Colonic mucosa (tissue), 4 donors: Measurements from ENCODE around the gene LCNL1. TPM values are rescaled to one million over a fixed set of nuclear protein-coding genes. Genes with fewer than 3 reads are reported as not detected.
A peak's percentile ranks its signal among the peaks of the same experiment; 100 is the strongest.

ENCODE experiments used
- DNase-seq: peaks from one replicate; pipeline ENCODE4 v3.0.0-alpha.2; 2020
- H3K27ac ChIP-seq: fragments of 200-600 bp; one replicate; pipeline ENCODE4 v1.8.0; 2021
- H3K27me3 ChIP-seq: fragments of 200-600 bp; one replicate; pipeline ENCODE4 v1.8.0; 2021
- H3K36me3 ChIP-seq: fragments of 200-600 bp; one replicate; pipeline ENCODE4 v1.8.0; 2021
- H3K4me1 ChIP-seq: fragments of 200-600 bp; one replicate; pipeline ENCODE4 v1.8.0; 2021; ENCODE audit warnings: mild to moderate bottlenecking
- H3K4me3 ChIP-seq: fragments of 200-600 bp; one replicate; pipeline ENCODE4 v1.8.0; 2021
- H3K9ac ChIP-seq, 2 donors: one replicate each; pipeline ENCODE4 v1.7.0; 2013; ENCODE audit warnings: control low read depth in 2 of 2, low read depth in 2 of 2, low read length in 2 of 2
- H3K9me3 ChIP-seq: fragments of 200-600 bp; one replicate; pipeline ENCODE4 v1.8.0; 2021
- intact Hi-C: fragments of 100-400 bp; cut with DNase I; formaldehyde crosslinking; loops from one replicate; pipeline ENCODE4 v1.14.1; 2022
- total RNA-seq, 2 donors: library from RNA; stranded (reverse); fragmentation: NEBNext Ultra II Directional in 1 of 2; extraction: Animal tissue kit (Norgen Biotek cat#: 25700) in 1 of 2; gene quantifications; one replicate each; pipeline ENCODE4 v1.2.1, GENCODE V29; 2021
- TF ChIP-seq, protein P1 (sequence below): fragments of 200-600 bp; IDR thresholded peaks from one replicate; pipeline ENCODE4 v1.8.0; 2022; ENCODE audit warnings: antibody characterized with exemption, mild to moderate bottlenecking
- donor health status: healthy.
- donor health status: DM: no; HTN: no; CAD: no.
- donor health status: DM: no; HTN: no; CAD: no.

LCNL1 gene
- total RNA-seq, 2 donors from 2014 or later: not detected

DNA sequence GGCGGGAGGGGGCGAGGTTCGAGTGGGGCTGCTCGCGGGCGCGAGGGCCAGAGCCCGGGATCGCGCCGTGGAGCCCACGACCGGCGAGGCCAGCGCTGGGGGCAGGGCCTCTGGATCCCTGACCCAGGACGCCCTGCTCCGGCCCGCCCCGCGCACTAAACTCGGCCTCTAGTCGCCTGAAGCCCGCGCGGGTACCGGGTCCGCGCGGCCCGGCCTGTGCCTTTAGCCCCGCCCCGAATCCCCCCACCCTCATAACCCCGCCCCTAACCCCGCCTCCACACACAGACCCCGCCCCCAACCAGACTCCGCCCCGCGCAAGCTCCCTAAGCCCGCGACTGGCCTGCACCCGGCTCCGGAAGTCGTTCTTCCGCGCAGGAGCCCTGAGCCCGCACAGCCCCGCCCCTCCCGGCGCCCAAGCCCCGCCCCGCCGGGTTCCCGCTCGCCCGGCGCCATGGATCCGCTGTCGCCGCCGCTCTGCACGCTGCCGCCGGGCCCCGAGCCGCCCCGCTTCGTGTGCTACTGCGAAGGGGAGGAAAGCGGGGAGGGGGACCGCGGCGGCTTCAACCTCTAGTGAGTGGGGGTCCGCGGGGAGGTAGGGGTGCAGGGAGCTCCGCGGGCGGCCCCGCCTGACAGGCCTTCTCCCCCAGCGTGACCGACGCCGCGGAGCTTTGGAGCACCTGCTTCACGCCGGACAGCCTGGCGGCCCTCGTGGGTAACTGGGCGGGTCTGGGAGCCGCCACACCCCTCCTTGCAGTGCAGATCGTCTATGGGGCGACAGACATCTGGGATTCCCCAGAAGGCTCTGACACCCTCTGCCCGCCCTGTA, 9.4 kb downstream of the LCNL1 start, which contains the start of gene PAXX:
TSS of gene PAXX (plus strand) at position 430 of the 826 bp plus-strand sequence. CDS start at position 452, 22 bp downstream.
- H3K27me3 ChIP-seq: no peaks in the 10 kb centered on the region
- peak within 1 kb of the TSS; percentile 95 for H3K27ac ChIP-seq
- H3K36me3 ChIP-seq: no peaks in the 10 kb centered on the region
- intact Hi-C loops: no loop called here
- H3K4me1 ChIP-seq: peaks cover 15% of the 10 kb centered on the region
- TF ChIP-seq, protein P1, sequence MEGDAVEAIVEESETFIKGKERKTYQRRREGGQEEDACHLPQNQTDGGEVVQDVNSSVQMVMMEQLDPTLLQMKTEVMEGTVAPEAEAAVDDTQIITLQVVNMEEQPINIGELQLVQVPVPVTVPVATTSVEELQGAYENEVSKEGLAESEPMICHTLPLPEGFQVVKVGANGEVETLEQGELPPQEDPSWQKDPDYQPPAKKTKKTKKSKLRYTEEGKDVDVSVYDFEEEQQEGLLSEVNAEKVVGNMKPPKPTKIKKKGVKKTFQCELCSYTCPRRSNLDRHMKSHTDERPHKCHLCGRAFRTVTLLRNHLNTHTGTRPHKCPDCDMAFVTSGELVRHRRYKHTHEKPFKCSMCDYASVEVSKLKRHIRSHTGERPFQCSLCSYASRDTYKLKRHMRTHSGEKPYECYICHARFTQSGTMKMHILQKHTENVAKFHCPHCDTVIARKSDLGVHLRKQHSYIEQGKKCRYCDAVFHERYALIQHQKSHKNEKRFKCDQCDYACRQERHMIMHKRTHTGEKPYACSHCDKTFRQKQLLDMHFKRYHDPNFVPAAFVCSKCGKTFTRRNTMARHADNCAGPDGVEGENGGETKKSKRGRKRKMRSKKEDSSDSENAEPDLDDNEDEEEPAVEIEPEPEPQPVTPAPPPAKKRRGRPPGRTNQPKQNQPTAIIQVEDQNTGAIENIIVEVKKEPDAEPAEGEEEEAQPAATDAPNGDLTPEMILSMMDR: no peak
- peak; percentile 95 for DNase-seq
- H3K9me3 ChIP-seq: no peaks in the 10 kb centered on the region
- peak within 1 kb of the TSS; percentile 74 for H3K4me3 ChIP-seq
- H3K9ac ChIP-seq: peak within 1 kb of the TSS; percentile 77 to 87

DNA sequence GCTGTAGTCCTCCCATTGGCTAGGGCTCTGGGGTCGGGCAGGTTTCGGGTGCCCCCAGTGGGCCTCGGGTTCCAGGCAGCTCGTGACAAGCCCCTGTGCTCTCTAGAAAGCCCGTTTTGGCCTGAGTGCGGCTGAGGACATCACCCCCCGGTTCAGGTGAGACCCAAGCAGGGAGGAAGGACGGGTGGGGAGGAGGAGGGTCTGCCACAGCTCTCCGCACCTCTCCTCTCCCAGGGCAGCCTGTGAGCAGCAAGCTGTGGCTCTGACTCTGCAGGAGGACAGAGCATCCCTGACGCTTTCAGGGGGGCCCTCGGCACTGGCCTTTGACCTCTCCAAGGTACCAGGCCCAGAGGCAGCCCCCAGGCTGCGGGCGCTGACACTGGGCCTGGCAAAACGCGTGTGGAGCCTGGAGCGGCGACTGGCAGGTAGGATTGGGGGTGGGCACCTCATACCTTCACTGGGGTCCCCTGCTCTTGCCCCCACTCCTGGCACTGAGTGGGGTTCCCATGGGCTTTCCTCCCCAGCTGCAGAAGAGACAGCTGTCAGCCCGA, 10.1 kb downstream of the LCNL1 start:
- H3K36me3 ChIP-seq: no peaks in the 10 kb centered on the region
- H3K9me3 ChIP-seq: no peaks in the 10 kb centered on the region
- intact Hi-C loops: no loop called here
- no peaks in the 10 kb centered on the region for H3K27me3 ChIP-seq
- no peak for DNase-seq
- H3K4me1 ChIP-seq: peaks cover 18% of the 10 kb centered on the region
- peak overlapping the region; percentile 77 to 87 for H3K9ac ChIP-seq
- peak overlapping the region; percentile 95 for H3K27ac ChIP-seq
- peak overlapping the region; percentile 74 for H3K4me3 ChIP-seq
- TF ChIP-seq, protein P1: no peak

DNA sequence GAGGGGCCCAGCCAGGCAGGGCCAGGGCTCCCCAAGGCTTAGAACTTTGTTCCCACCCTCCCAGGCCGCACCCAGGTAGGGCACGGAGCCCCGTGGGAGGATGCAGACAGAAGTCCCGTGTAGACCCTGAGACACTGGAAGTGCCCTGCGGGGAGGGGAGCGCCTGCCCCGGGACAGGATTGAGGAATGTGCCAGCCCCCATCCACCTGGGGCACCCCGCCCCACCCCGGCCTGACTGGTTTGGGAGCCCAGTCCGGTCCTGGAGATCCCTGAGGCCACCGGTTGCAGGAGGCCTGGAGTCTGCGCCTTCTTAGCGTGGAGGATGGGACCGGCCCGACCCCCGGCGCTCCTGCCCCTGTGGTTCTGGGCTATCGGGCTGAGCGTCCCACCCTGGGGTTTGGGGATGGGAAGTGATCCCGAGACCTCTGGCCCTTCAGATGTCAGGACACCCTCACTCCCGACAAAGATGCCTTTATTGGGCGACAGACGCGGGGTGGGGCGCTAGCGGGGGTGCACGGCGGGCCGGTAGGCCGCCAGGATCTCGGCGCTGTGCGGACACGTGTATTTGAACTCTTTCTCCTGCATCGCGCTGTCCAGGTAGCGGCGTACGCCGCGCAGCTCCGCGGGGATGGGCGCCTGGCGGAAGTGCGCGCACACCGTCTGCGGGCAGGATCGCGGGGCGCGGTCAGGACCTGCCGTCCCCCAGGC, 11.5 kb downstream of the LCNL1 start:
- intact Hi-C loops: no loop called here
- Histone ChIP-seq H3K4me3 (no peak overlapping the region), H3K36me3 (no peaks in the 10 kb centered on the region), H3K27ac (no peak overlapping the region), H3K9me3 (no peaks in the 10 kb centered on the region), H3K4me1 (peaks cover 18% of the 10 kb centered on the region), H3K27me3 (no peaks in the 10 kb centered on the region), H3K9ac (no peak overlapping the region)
- DNase-seq: no peak
- TF ChIP-seq, protein P1: no peak

DNA sequence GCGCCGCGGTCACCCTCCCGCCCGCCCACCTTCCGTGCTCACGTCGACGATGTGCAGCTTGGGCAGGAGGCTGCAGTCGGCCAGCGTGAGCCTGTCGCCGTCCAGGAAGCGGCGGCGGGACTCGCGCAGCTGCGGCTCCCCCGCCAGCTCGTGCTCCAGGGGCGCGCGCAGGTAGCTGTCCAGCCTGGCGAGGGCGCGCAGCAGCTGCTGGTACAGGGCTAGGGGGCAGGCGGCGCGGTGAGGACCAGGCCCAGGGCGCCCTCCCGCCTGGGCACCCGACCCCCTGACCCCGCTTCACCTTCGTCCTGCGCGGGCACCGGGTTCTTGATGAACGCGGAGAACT, 12.1 kb downstream of the LCNL1 start:
- Histone ChIP-seq H3K27ac (no peak overlapping the region), H3K4me3 (no peak overlapping the region), H3K9ac (no peak overlapping the region), H3K27me3 (no peaks in the 10 kb centered on the region), H3K4me1 (peaks cover 18% of the 10 kb centered on the region), H3K36me3 (no peaks in the 10 kb centered on the region), H3K9me3 (no peaks in the 10 kb centered on the region)
- DNase-seq: no peak
- intact Hi-C loops: no loop called here
- TF ChIP-seq, protein P1: no peak

DNA sequence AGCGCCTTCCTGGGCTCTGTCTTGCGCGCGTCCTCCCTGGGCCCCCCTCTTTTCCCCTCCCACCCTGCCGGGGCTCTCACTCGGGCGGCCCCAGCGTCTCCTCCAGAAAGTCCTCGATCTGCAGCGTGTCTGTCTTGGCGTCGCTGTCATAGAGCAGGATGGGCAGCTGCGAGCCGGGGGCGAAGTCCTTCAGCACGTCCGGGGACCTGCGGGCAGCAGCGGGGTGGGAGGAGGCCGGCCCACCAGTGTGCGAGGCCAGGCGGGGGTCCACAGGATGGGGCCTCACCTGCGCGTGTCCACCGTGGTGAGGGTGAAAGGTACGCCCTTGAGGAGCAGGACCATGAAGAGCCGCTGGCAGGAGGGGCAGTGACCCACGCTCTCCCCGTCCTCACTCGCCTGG, 12.6 kb downstream of the LCNL1 start:
- Histone ChIP-seq H3K4me3 (no peak overlapping the region), H3K27me3 (no peaks in the 10 kb centered on the region), H3K9ac (no peak overlapping the region), H3K36me3 (no peaks in the 10 kb centered on the region), H3K4me1 (peaks cover 18% of the 10 kb centered on the region), H3K27ac (no peak overlapping the region), H3K9me3 (no peaks in the 10 kb centered on the region)
- intact Hi-C loops: no loop called here
- TF ChIP-seq, protein P1: no peak
- DNase-seq: no peak
